Astrocyte (in vitro differentiated cells and primary cell): ENCODE data around the gene ZW10. TPM values are rescaled to one million over a fixed set of nuclear protein-coding genes. Genes with fewer than 3 reads are reported as not detected.

Experiments used
- DNase-seq: peaks from one replicate; pipeline ENCODE4 v3.0.0-alpha.2; 2010; ENCODE audit warnings: low read depth
- FAIRE-seq: peaks from 2 replicates; lab custom pipeline; 2011; peaks lifted over from hg19 to GRCh38; lab: Jason Lieb, UNC
- H2AFZ ChIP-seq: 2 replicates; pipeline ENCODE4 v1.6.0; 2012; ENCODE audit warnings: low read depth, low read length, inconsistent platforms
- H3K27ac ChIP-seq: 2 replicates; pipeline ENCODE4 v1.5.1; 2011; ENCODE audit warnings: low read depth, low read length, inconsistent platforms
- H3K27me3 ChIP-seq: 2 replicates; pipeline ENCODE4 v1.6.0; 2011; ENCODE audit warnings: low read length, inconsistent platforms; ENCODE audit not compliant: insufficient read depth
- H3K36me3 ChIP-seq: 2 replicates; pipeline ENCODE4 v1.5.1; 2011; ENCODE audit warnings: low read length, inconsistent platforms; ENCODE audit not compliant: insufficient read depth
- H3K4me1 ChIP-seq: 2 replicates; pipeline ENCODE4 v1.5.1; 2011; ENCODE audit warnings: low read length, inconsistent platforms; ENCODE audit not compliant: insufficient read depth
- H3K4me2 ChIP-seq: 2 replicates; pipeline ENCODE4 v1.6.0; 2012; ENCODE audit warnings: low read length, inconsistent platforms
- H3K4me3 ChIP-seq: 2 replicates; pipeline ENCODE4 v1.5.1; 2011; ENCODE audit warnings: low read depth, mild to moderate bottlenecking, low read length, inconsistent platforms; ENCODE audit not compliant: insufficient read depth
- H3K79me2 ChIP-seq: 2 replicates; pipeline ENCODE4 v1.6.0; 2012; ENCODE audit warnings: mild to moderate bottlenecking, low read length, inconsistent platforms; ENCODE audit not compliant: insufficient read depth
- H3K9ac ChIP-seq: 2 replicates; pipeline ENCODE4 v1.6.0; 2012; ENCODE audit warnings: mild to moderate bottlenecking, low read length, inconsistent platforms
- H3K9me3 ChIP-seq: 2 replicates; pipeline ENCODE4 v1.5.1; 2012; ENCODE audit warnings: low read depth, mild to moderate bottlenecking, low read length, inconsistent platforms; ENCODE audit not compliant: insufficient read depth
- H4K20me1 ChIP-seq: 2 replicates; pipeline ENCODE4 v1.6.0; 2012; ENCODE audit warnings: low read length, inconsistent platforms; ENCODE audit not compliant: insufficient read depth
- H3K27ac Mint-ChIP-seq: one replicate; pipeline ENCODE4 v1.8.0; 2021; ENCODE audit warnings: mild to moderate bottlenecking, mixed read lengths; ENCODE audit not compliant: unreplicated experiment
- H3K27me3 Mint-ChIP-seq: one replicate; pipeline ENCODE4 v1.8.0; 2021; ENCODE audit warnings: low read depth, mixed read lengths; ENCODE audit not compliant: unreplicated experiment
- H3K36me3 Mint-ChIP-seq: one replicate; pipeline ENCODE4 v1.8.0; 2021; ENCODE audit warnings: low read depth, mixed read lengths; ENCODE audit not compliant: unreplicated experiment
- H3K4me1 Mint-ChIP-seq: one replicate; pipeline ENCODE4 v1.8.0; 2021; ENCODE audit warnings: low read depth, mixed read lengths; ENCODE audit not compliant: unreplicated experiment
- H3K4me3 Mint-ChIP-seq: one replicate; pipeline ENCODE4 v1.8.0; 2021; ENCODE audit warnings: mild to moderate bottlenecking, moderate library complexity, mixed read lengths; ENCODE audit not compliant: unreplicated experiment
- H3K9me3 Mint-ChIP-seq: one replicate; pipeline ENCODE4 v1.8.0; 2021; ENCODE audit warnings: mild to moderate bottlenecking, mixed read lengths; ENCODE audit not compliant: unreplicated experiment
- EZH2 ChIP-seq: IDR thresholded peaks from 2 replicates; pipeline ENCODE4 v1.6.1; 2012; ENCODE audit warnings: mild to moderate bottlenecking, low read length, inconsistent platforms; ENCODE audit not compliant: insufficient read depth
- total RNA-seq: library from RNA; stranded (reverse); gene quantifications from 2 replicates; pipeline ENCODE4 v1.2.1, GENCODE V29; 2021
- TF ChIP-seq, protein P1 (sequence below): IDR thresholded peaks from 2 replicates; pipeline ENCODE4 v1.5.1; 2011; ENCODE audit warnings: low read depth, mild to moderate bottlenecking, inconsistent platforms, low read length, moderate library complexity; ENCODE audit not compliant: insufficient read depth

ZW10 gene
- total RNA-seq, 1 donor from 2014 or later: 17.9 TPM

DNA sequence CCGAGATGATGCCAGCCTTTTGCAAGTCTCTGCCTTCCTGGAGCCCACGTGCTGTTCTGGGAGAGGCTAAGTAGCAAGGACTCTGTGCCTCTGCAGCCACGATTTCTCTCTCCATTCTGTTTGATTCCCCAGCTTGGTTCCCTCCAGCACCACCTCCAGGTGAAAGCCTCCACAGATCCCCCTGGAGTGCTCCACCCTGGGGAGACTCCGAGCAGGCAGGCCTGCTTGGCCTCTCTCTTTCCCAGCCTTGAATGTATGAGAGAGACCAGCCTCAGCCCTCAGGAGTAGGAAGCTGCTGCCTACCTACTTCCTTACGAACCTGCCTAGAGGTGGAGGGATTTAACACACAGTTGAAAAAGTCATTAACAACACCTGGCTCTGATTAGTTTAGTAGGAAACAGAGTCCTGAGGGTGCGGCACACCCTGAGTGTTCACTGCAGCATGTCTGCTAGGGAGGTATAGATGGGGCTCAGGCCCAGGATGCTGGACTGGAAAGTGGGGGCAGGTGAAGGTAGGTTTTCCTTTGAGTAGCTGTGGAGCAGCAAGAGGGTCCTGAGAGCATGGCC lies 89.9 kb downstream of the ZW10 start:
- H3K27ac ChIP-seq: no peak overlapping the region
- H3K4me1 ChIP-seq: peaks cover 14% of the 10 kb centered on the region
- H3K4me3 ChIP-seq: no peak overlapping the region
- no peak for TF ChIP-seq EZH2
- TF ChIP-seq, protein P1, sequence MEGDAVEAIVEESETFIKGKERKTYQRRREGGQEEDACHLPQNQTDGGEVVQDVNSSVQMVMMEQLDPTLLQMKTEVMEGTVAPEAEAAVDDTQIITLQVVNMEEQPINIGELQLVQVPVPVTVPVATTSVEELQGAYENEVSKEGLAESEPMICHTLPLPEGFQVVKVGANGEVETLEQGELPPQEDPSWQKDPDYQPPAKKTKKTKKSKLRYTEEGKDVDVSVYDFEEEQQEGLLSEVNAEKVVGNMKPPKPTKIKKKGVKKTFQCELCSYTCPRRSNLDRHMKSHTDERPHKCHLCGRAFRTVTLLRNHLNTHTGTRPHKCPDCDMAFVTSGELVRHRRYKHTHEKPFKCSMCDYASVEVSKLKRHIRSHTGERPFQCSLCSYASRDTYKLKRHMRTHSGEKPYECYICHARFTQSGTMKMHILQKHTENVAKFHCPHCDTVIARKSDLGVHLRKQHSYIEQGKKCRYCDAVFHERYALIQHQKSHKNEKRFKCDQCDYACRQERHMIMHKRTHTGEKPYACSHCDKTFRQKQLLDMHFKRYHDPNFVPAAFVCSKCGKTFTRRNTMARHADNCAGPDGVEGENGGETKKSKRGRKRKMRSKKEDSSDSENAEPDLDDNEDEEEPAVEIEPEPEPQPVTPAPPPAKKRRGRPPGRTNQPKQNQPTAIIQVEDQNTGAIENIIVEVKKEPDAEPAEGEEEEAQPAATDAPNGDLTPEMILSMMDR: no peak
- Mint-ChIP-seq H3K4me1 (peaks cover 11% of the 10 kb centered on the region), H3K27ac (no peak overlapping the region), H3K27me3 (peaks cover 44% of the 10 kb centered on the region), H3K4me3 (no peak overlapping the region), H3K36me3 (peaks cover 5% of the 10 kb centered on the region), H3K9me3 (peaks cover 7% of the 10 kb centered on the region)
- no peaks in the 10 kb centered on the region for H3K79me2 ChIP-seq
- H3K36me3 ChIP-seq: no peaks in the 10 kb centered on the region
- no peak overlapping the region for H3K9ac ChIP-seq
- no peaks in the 10 kb centered on the region for H3K9me3 ChIP-seq
- no peak for DNase-seq
- no peak overlapping the region for H3K4me2 ChIP-seq
- no peaks in the 10 kb centered on the region for H4K20me1 ChIP-seq
- H3K27me3 ChIP-seq: peaks cover 5% of the 10 kb centered on the region
- no peak for FAIRE-seq
- no peak overlapping the region for H2AFZ ChIP-seq

Other genes with a start within 250 kb of the ZW10 start
- 0.34 and 0.38 TPM in 2 replicates for gene TMPRSS5, start 67.4 kb downstream of the ZW10 start, total RNA-seq
- not detected in 2 replicates for gene CLDN25, start 6.1 kb upstream of the ZW10 start, total RNA-seq
- 35.0 and 39.3 TPM in 2 replicates for gene USP28, start 101.9 kb upstream of the ZW10 start, total RNA-seq
- gene HTR3B, start 131.1 kb upstream of the ZW10 start, total RNA-seq: not detected in 2 replicates
- not detected in 2 replicates for gene HTR3A, start 201.4 kb upstream of the ZW10 start, total RNA-seq